ENCODE results near the gene NCK1.

DNA sequence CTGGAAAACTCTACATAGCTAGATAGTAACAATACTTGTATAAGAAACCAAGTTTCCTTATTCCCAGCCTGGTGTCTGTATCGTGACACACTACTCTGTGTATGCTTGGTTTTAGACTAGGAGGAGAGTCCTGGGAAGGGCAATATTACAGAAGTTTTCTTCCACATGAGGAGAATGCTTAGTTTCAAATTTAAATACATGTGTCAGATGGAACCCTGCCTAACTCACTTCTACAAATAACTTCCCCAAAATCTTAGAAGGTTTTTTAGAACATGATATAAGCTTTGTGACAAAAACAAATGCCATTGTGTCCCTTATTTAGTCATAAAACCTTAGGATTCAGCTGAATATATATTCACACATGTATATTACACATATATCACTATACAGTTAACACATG is 88.6 kb downstream of the NCK1 start:
- no peak for TF ChIP-seq EZH2 (IDR thresholded peaks at IDR 0.05; ENCODE audit: borderline replicate concordance)
- TF ChIP-seq, protein P1, sequence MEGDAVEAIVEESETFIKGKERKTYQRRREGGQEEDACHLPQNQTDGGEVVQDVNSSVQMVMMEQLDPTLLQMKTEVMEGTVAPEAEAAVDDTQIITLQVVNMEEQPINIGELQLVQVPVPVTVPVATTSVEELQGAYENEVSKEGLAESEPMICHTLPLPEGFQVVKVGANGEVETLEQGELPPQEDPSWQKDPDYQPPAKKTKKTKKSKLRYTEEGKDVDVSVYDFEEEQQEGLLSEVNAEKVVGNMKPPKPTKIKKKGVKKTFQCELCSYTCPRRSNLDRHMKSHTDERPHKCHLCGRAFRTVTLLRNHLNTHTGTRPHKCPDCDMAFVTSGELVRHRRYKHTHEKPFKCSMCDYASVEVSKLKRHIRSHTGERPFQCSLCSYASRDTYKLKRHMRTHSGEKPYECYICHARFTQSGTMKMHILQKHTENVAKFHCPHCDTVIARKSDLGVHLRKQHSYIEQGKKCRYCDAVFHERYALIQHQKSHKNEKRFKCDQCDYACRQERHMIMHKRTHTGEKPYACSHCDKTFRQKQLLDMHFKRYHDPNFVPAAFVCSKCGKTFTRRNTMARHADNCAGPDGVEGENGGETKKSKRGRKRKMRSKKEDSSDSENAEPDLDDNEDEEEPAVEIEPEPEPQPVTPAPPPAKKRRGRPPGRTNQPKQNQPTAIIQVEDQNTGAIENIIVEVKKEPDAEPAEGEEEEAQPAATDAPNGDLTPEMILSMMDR (IDR thresholded peaks at IDR 0.05; ENCODE audit: poor library complexity), result no peak

Measured in hepatocyte (in vitro differentiated cells).